GM21723 (cell line): ENCODE results near the gene CC2D2B.
"Not testable (repeated sequence)": the region's sequence is repeated elsewhere in the genome, so short reads cannot be mapped to it uniquely, and the experiment has no call there.

Source experiments
- ATAC-seq: cut with Tn5 transposase; IDR thresholded peaks from one replicate; pipeline ENCODE4 v1.9.1; 2021; ENCODE audit warnings: mild to moderate bottlenecking, moderate library complexity; ENCODE audit not compliant: unreplicated experiment

CC2D2B gene

GRCh38 chr10:95907456-95908253, at the start of gene CC2D2B:
CC2D2B (plus strand) TSS chr10:95907975; CDS start chr10:95911324, 3,349 bp downstream.
- ATAC-seq, result peak; percentile 90

GRCh38 chr10:95860166-95860940, 47.4 kb upstream of the CC2D2B start:
- no peak for ATAC-seq

GRCh38 chr10:95861386-95861785, 46.4 kb upstream of the CC2D2B start:
- ATAC-seq, result no peak

GRCh38 chr10:95864906-95865813, 42.6 kb upstream of the CC2D2B start:
- peak; percentile 83 for ATAC-seq

GRCh38 chr10:95865814-95866466, 41.8 kb upstream of the CC2D2B start:
- ATAC-seq, result no peak

- no peak for ATAC-seq
These were observed 41.3 kb upstream of the CC2D2B start for GRCh38 chr10:95866467-95866842.

GRCh38 chr10:95867866-95868265, 39.9 kb upstream of the CC2D2B start:
- ATAC-seq, result no peak

GRCh38 chr10:95872158-95872711, 35.5 kb upstream of the CC2D2B start:
- ATAC-seq, result no peak

GRCh38 chr10:95873139-95873538, 34.6 kb upstream of the CC2D2B start:
- no peak for ATAC-seq

- no peak for ATAC-seq
These were observed 34.1 kb upstream of the CC2D2B start for GRCh38 chr10:95873651-95874050.

GRCh38 chr10:95874783-95875182, 33.0 kb upstream of the CC2D2B start:
- not testable (repeated sequence) for ATAC-seq

- no peak for ATAC-seq
These were observed 31.0 kb upstream of the CC2D2B start for GRCh38 chr10:95876756-95877155.

GRCh38 chr10:95877881-95878280, 29.9 kb upstream of the CC2D2B start:
- ATAC-seq, result no peak

GRCh38 chr10:95880704-95881103, 27.1 kb upstream of the CC2D2B start:
- ATAC-seq, result no peak

- ATAC-seq, result no peak
These were observed 26.5 kb upstream of the CC2D2B start for GRCh38 chr10:95881316-95881715.

GRCh38 chr10:95889830-95890229, 17.9 kb upstream of the CC2D2B start:
- ATAC-seq, result no peak

GRCh38 chr10:95896071-95896850, 11.5 kb upstream of the CC2D2B start:
- no peak for ATAC-seq

GRCh38 chr10:95905897-95906580, 1.7 kb upstream of the CC2D2B start:
- ATAC-seq, result not testable (repeated sequence)
